ENCODE results near the gene AHCTF1.

DNA sequence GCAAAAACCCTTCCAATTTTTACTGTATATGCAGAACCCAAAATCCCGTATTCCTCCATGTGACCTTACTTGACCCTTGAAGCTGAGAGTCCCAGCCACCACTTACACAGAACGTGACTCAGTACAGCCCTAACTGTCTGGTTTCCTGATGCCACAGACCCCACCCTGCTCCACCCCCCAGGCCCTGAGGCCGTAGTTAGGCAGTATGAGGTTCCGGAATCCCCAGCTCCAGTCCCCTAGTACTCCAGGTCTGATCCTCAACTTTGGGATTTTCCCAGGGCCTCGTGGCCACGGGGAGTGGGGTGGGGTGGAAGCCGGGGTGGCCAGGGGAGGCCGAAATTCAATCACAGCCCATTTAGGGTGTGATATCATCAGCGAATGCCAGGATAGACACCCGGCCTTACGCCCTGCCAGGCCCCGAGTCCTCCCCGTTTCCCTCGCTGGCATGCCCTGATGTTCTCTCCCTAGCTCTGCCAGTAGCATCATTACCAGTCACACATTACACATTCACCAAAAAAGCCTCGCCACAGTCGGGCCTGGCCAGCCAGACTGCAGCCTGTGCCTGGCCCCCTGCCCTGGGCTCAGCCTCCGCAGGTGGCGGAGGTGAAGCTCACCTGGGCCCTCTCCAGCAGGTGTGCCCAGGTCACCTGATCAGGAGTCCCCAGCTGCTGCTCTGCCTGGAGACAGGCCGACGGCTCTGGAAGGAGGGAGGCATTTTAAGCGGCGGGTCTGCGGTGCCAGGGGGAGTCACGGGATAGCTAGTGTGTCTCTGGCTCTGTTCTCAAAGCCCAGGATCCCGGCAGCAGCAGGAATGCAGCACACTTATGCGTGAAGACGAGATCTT lies 136.7 kb downstream of the AHCTF1 start:
- TF ChIP-seq, protein P1, sequence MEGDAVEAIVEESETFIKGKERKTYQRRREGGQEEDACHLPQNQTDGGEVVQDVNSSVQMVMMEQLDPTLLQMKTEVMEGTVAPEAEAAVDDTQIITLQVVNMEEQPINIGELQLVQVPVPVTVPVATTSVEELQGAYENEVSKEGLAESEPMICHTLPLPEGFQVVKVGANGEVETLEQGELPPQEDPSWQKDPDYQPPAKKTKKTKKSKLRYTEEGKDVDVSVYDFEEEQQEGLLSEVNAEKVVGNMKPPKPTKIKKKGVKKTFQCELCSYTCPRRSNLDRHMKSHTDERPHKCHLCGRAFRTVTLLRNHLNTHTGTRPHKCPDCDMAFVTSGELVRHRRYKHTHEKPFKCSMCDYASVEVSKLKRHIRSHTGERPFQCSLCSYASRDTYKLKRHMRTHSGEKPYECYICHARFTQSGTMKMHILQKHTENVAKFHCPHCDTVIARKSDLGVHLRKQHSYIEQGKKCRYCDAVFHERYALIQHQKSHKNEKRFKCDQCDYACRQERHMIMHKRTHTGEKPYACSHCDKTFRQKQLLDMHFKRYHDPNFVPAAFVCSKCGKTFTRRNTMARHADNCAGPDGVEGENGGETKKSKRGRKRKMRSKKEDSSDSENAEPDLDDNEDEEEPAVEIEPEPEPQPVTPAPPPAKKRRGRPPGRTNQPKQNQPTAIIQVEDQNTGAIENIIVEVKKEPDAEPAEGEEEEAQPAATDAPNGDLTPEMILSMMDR (IDR thresholded peaks at IDR 0.05) = no peak
- TF ChIP-seq, protein P2, sequence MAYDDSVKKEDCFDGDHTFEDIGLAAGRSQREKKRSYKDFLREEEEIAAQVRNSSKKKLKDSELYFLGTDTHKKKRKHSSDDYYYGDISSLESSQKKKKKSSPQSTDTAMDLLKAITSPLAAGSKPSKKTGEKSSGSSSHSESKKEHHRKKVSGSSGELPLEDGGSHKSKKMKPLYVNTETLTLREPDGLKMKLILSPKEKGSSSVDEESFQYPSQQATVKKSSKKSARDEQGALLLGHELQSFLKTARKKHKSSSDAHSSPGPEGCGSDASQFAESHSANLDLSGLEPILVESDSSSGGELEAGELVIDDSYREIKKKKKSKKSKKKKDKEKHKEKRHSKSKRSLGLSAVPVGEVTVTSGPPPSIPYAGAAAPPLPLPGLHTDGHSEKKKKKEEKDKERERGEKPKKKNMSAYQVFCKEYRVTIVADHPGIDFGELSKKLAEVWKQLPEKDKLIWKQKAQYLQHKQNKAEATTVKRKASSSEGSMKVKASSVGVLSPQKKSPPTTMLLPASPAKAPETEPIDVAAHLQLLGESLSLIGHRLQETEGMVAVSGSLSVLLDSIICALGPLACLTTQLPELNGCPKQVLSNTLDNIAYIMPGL (CRISPR knock-in tag; IDR thresholded peaks at IDR 0.05) = no peak
- no peak for TF ChIP-seq ESRRA (CRISPR knock-in tag; IDR thresholded peaks at IDR 0.05; ENCODE audit: borderline replicate concordance)
- TF ChIP-seq, protein P3, sequence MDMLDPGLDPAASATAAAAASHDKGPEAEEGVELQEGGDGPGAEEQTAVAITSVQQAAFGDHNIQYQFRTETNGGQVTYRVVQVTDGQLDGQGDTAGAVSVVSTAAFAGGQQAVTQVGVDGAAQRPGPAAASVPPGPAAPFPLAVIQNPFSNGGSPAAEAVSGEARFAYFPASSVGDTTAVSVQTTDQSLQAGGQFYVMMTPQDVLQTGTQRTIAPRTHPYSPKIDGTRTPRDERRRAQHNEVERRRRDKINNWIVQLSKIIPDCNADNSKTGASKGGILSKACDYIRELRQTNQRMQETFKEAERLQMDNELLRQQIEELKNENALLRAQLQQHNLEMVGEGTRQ (CRISPR knock-in tag; IDR thresholded peaks at IDR 0.05) = peak; percentile 82

Data from WTC11 (cell line).